NCI-H1694 (cell line): ENCODE measurements around the gene POC1A.

ENCODE experiments used
- DNase-seq: peaks from one replicate; lab custom pipeline; 2025; lab: John Stamatoyannopoulos, UW

The POC1A gene

GRCh38 chr3:52104684-52105640 is 49.3 kb downstream of the POC1A start:
- DNase-seq, result no peak

GRCh38 chr3:52102934-52103333 is 51.3 kb downstream of the POC1A start:
- DNase-seq, result no peak

DNA sequence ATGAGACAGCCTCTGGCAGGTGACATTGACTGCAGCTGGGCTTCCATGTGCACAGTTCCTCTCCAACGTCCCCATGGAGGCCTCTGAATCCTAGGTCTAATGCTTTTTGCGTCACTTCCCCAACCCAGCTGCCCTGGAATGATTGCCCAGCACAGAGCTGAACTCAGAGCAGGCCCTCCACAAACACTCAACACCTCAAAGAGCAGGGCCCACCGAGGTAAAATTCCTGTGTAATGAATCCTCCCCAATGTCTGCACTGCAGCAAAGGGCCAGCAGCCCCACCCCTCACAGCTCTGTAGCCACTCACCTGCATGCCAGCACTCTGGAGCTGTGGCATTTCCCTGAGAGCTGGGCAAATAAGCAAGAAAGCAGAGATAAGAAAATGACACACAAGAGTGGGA is 55.2 kb downstream of the POC1A start:
- no peak for DNase-seq

GRCh38 chr3:52097851-52098507 is 56.2 kb downstream of the POC1A start:
- no peak for DNase-seq

- no peak for DNase-seq
Observed at GRCh38 chr3:52095990-52096775, 58.0 kb downstream of the POC1A start.

DNA sequence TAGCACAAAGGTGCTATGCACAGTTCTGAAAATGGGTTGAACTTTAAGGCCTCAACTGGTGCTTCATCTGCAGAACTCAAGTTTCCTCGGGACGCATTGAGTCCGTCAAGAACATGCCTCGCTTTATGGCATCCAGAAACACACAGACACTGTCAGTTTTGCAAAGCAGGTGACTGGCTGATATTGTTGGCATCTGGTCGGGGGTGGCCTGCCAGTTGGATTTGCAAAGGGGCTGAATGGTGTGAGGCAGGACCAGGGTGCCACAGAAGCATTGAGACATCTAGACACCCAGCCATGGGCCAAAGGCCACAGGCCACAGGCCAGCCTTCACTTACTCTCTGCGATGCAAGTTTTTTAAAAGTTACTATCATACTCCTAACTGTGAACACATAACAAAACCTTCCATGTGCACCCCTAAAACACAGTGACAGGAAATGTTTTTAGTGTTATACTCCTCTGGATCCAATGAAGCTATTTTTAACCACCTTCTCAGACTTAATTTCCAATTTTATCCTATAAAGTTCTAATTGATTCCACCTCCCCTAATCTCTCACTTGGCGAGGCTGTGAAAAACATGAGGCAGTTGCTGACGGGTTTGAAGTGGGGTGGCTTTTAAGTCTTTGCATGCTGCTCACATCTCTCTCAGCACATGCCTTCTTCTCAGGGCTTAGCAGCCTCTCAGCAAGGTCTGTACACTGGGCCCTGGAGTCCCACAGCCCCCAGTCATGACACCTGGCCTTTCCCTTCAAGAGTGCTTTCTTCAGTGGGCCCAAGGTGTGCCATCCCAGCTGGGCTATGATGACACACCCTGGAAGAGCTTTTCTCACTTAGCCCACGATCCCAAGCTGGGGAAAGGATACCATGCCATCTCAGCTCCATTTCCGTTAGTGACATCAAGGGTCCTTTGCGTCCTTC is 59.4 kb downstream of the POC1A start:
- DNase-seq, result no peak

DNA sequence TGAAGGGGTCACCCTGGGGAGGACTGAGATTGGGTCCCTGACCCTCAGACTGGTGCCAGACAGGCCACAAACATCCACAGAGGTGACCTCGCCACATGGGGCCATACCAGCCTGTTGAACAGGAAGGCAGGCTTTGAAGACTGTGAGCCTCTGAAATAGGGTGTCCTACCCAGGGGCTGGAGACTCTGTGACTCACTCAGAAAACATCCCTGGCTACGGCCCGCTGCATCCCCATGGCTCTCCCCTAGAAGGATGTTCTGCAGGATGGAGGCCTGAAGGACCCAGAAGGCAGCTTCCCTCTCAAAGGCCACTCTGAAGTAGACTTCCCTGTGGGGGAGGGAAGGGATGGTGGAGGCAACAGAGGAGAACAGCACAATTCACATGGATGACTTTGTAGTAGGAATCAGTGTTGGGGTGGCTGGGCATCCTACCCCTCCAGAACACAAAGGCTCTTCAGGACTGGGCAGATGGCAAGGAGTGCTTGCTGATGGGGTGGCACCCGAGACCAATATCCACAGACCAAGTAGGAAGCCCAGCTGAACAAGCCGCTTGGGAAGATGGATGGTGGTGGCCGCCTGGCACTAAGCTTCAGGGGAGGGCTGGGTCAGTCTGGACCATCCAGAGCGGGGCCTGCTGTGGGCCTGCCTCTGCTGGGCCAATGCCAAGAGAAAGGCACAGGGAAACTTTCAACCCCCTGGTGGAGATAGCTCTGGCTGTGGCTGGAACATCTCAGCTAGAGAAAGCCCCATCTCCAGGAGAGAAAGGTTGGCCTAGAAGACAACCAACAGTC is 60.3 kb downstream of the POC1A start:
- no peak for DNase-seq

DNA sequence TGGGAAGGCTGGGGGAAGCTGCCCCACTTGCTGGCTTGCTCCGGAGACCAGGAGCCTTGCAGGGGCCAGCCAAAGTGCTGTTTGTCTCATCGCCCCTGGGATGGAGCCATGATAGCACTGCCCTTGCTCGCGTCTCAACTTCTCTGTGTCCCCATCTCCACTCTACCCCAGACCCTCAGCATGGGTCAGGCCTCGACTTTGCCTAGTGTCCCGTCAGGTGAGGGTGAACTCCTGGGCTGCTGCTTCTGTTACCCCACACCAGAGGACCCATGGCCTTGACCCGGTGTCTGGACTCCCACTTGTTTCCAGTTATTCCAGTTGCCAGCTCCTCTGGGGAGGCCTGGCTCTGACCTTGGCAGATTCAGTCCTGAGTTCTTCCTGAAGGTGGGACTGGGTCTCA is 61.3 kb downstream of the POC1A start:
- no peak for DNase-seq

DNA sequence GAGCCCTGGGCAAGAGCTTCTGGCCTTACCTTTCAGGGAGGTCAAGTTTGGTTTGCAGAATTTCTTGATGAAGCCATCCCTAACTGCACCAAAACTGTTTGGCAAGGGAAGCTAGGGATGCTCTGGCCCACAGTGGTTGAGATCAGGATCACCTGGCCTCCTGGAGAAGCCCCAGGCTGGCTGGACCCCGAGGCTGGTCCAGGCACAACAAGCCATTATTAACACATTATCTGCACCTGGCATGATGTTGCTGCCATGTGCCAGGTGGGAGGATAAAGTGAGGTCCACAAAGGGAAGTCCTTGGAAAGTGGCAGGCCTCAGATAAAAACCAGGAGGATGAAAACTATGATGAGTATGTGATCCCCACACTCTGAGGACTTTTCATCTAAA is 62.0 kb downstream of the POC1A start:
- DNase-seq, result no peak

DNA sequence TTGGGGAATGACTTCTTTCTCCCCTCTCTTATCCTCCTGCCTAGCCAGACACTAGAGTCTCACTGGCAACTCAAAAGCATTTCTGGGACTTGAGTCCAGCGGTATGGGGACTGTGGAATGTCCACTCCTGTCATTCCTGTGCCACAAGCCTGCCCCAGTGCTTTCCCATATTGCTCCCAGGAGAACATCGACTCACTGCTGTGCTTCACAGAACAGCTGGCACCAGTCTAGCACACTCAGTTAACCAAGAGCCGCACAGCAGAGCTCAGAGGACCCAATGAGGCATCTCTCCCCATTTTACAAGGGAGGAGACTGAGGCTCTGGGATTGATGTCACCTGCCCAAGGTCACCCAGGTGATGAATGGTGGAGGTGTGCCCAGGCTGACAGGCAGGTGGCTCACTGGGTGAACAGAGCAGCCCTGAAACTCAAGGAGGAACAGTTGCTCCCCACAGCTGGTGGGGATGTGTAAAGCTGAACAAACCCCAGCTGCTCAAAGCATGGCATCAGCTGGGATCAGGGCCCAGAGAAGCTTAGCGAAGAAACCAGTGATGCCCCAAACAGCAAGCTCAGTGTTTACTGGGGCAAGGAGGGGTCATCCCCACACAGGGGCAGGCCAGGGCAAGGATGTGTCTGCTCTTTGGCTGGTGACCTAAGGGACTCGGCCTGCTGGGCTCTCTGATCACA is 62.5 kb downstream of the POC1A start:
- no peak for DNase-seq

DNA sequence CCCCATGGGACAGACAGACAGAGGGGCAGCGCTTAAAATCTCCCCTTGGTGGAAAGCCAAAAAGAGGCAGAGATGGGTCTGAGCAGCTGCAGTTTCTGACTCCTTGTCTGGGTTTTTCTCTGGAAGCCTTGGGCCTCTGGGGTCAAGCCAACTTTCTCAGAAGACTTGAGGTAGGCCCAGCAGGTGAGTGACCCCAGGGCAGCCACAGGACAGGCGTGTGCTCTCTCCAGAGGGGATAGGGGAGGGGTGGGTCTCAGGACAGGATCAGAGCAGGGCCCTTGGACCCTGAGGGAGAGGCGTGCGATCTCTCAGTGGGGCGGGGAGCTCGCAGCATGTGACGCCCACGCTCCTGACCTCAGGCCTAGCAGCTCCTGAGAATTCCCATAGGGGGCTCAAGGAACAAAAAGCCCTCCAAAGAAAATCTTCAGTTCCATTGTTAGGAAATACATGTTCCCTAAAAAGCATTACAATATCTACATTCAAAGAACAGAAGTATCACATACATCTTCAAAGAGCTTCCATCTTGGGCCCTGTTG is 63.2 kb downstream of the POC1A start:
- no peak for DNase-seq

- DNase-seq, result no peak
Observed at GRCh38 chr3:52090131-52090932, 63.9 kb downstream of the POC1A start.

DNA sequence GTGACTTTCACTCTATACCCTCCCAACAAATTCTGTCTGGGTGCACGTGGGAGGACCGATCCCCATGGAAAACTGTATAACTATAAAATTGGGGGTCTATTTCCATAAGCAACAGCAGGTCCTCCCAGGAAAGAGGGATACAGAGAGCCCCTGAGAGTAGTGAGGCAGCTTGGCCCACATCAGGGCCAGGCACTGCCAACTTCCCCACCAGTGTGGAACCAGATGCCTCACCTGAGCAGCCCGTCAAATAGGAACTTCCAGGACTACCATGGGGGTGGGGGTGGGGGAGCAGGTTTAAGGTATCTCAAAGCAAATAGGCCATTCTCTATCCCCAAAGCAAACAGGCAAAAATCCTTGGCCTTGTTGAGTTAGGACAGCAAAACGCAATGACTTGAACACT is 64.5 kb downstream of the POC1A start:
- DNase-seq, result no peak

- DNase-seq, result no peak
Observed at GRCh38 chr3:52088445-52089367, 65.5 kb downstream of the POC1A start.

DNA sequence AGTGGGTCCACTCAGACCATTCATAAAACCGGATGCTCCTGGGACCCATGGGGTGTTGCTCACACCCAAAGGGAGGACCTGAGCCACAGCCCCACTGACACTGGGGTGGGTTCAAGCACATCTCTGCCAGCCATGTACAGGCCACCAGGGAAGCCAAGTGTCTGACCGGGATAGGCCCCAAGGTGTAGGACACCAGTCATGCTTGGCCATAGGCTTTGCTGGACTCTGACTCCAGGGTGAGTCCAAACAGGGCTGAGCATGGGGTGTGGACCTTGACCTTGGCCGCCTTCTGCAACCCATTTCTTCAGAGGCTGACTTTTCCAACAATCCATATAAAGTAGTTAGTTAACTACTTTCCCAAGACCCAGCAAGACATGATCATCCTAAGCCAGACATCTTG is 66.5 kb downstream of the POC1A start:
- no peak for DNase-seq

- no peak for DNase-seq
Observed at GRCh38 chr3:52086976-52087663, 67.1 kb downstream of the POC1A start.

DNA sequence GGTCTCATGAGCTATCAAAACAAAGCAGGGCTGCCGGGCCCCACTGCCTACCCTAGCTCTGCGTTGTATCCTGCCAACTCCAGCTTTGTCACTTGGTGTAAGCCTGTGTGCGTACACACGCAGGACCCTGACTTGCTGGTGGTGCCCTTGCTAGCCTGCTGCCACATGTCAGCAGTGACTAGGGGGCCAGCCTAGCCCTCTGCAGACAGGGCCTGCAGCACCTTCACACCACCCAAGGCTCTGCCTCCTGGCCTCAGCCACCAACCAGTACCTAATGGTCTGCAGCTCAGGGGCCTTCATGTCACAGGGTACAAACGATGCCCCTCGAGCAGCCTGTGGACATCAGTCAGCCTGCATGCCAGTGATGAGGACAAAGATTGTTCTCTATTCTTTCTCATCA is 67.8 kb downstream of the POC1A start:
- DNase-seq, result no peak
